Mammary epithelial cell (primary cell): ENCODE results near the gene CUL4A.

Experiments
- EZH2 ChIP-seq: IDR thresholded peaks from 2 replicates; pipeline ENCODE4 v1.6.1; 2012; ENCODE audit warnings: low read length, inconsistent platforms, borderline replicate concordance
- TF ChIP-seq, protein P1 (sequence below), 2 donors: IDR thresholded peaks in 1 of 2; conservative IDR thresholded peaks in 1 of 2; 2 replicates each; pipeline ENCODE4 v1.5.1; 2011 to 2012; ENCODE audit warnings: inconsistent platforms in 2 of 2, low read length in 2 of 2, mild to moderate bottlenecking in 2 of 2, control low read depth in 1 of 2, low read depth in 1 of 2; ENCODE audit not compliant: insufficient read depth in 1 of 2; ENCODE audit errors: extremely low read depth in 1 of 2

DNA sequence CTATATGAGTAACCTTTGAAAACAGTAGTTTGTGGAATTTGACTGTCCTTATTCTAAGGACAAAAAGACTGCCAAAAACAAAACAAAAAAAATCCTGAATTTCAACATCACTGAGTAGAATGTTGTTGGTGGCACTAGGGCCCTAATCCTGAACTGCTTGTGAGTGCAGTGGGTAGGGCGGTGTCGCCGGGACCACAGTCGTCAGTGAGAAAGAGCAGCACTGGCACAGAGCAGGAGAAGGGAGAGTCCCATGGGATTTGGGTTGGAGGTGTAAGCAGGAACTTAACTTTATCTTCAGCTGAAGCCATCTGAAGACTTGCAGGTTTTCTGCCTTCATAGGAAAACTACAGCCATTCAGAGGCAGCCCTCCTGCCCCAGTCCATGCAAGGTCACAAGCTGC, 6.5 kb upstream of the CUL4A start:
- TF ChIP-seq, protein P1, sequence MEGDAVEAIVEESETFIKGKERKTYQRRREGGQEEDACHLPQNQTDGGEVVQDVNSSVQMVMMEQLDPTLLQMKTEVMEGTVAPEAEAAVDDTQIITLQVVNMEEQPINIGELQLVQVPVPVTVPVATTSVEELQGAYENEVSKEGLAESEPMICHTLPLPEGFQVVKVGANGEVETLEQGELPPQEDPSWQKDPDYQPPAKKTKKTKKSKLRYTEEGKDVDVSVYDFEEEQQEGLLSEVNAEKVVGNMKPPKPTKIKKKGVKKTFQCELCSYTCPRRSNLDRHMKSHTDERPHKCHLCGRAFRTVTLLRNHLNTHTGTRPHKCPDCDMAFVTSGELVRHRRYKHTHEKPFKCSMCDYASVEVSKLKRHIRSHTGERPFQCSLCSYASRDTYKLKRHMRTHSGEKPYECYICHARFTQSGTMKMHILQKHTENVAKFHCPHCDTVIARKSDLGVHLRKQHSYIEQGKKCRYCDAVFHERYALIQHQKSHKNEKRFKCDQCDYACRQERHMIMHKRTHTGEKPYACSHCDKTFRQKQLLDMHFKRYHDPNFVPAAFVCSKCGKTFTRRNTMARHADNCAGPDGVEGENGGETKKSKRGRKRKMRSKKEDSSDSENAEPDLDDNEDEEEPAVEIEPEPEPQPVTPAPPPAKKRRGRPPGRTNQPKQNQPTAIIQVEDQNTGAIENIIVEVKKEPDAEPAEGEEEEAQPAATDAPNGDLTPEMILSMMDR (conservative IDR thresholded peaks at IDR 0.05 in 1 of 2, IDR thresholded peaks at IDR 0.05 in 1 of 2; ENCODE audit: extremely low read depth in 1 of 2, insufficient read depth in 1 of 2, low read depth in 1 of 2, low read length in 2 of 2), result no peak
- no peak for TF ChIP-seq EZH2
